HepG2 (cell line): Measurements from ENCODE around the gene RGP1. TPM values are rescaled to one million over a fixed set of nuclear protein-coding genes. Genes with fewer than 3 reads are reported as not detected.

Source experiments
- ATAC-seq: fragments of 200-7000 bp; cut with Tn5 transposase; 3 replicates; pipeline ENCODE4 v1.9.1; 2020; ENCODE audit warnings: mild to moderate bottlenecking, moderate library complexity
- BruUV-seq: library from RNA; stranded (reverse); fragments of 400-500 nt; replicated peaks from 2 replicates; lab custom pipeline; 2021; lab: Mats Ljungman, UMichigan
- CTCF ChIA-PET: fragments of 300-600 bp; formaldehyde crosslinking; extraction: SDS; loops from one replicate; lab custom pipeline; 2021; ENCODE audit warnings: low total read pairs, inconsistent platforms, low intra/inter-chr PET ratio; lab: Yijun Ruan, JAX
- POLR2A ChIA-PET: fragments of 350-600 bp; sonication (Branson Sonifier 250); formaldehyde crosslinking; loops from one replicate; lab custom pipeline; 2020; ENCODE audit warnings: antibody characterized with exemption, inconsistent platforms; lab: Yijun Ruan, JAX
- DNase-seq: peaks from one replicate; pipeline ENCODE4 v3.0.0-alpha.2; 2015; ENCODE audit warnings: low spot score
- FAIRE-seq: peaks from 3 replicates; lab custom pipeline; 2011; peaks lifted over from hg19 to GRCh38; lab: Jason Lieb, UNC
- H2AFZ ChIP-seq: one replicate; pipeline ENCODE4 v1.6.1; 2011; ENCODE audit warnings: low read length, inconsistent platforms
- H3K27ac ChIP-seq: fragments of 300-600 bp; 3 replicates; pipeline ENCODE4 v1.8.0; 2011; ENCODE audit warnings: mixed run types, mild to moderate bottlenecking, mixed read lengths, low read length, inconsistent platforms; ENCODE audit not compliant: insufficient read depth; ENCODE audit errors: extremely low read length
- H3K27me3 ChIP-seq, 2 experiments: fragments of 200-600 bp in 1 of 2; 2 replicates in 1 of 2; 3 replicates in 1 of 2; pipeline versions ENCODE4 v1.6.0 to v1.8.0; 2011; ENCODE audit warnings: low read length in 2 of 2, mild to moderate bottlenecking in 2 of 2, moderate library complexity in 2 of 2, inconsistent platforms in 1 of 2; ENCODE audit not compliant: insufficient read depth in 2 of 2, control insufficient read depth in 1 of 2
- H3K36me3 ChIP-seq, 2 experiments: fragments of 200-600 bp in 1 of 2; replicated peaks in 1 of 2; 2 replicates in 1 of 2; 3 replicates in 1 of 2; pipeline versions ENCODE4 v1.5.1 to v1.8.0; 2011; ENCODE audit warnings: low read length in 2 of 2, inconsistent platforms in 1 of 2; ENCODE audit not compliant: insufficient read depth in 2 of 2, control insufficient read depth in 1 of 2
- H3K4me1 ChIP-seq: 2 replicates; pipeline ENCODE4 v1.5.1; 2012; ENCODE audit warnings: low read length, inconsistent platforms; ENCODE audit not compliant: insufficient read depth
- H3K4me2 ChIP-seq: 2 replicates; pipeline ENCODE4 v1.6.0; 2011; ENCODE audit warnings: low read depth, low read length, inconsistent platforms
- H3K4me3 ChIP-seq, 3 experiments: fragments of 200-600 bp in 1 of 3; sonication (generic), shearing (Covaris generic) in 1 of 3; replicated peaks in 1 of 3; 2 replicates each; pipeline ENCODE4 v1.5.1; 2011 to 2016; ENCODE audit warnings: low read length in 3 of 3, inconsistent platforms in 2 of 3, low read depth in 2 of 3, mild to moderate bottlenecking in 2 of 3, control low read depth in 1 of 3, mixed read lengths in 1 of 3; ENCODE audit not compliant: insufficient read depth in 1 of 3
- H3K79me2 ChIP-seq: one replicate; pipeline ENCODE4 v1.6.1; 2011; ENCODE audit warnings: low read length, inconsistent platforms; ENCODE audit not compliant: insufficient read depth
- H3K9ac ChIP-seq: 2 replicates; pipeline ENCODE4 v1.6.0; 2011; ENCODE audit warnings: mild to moderate bottlenecking, low read depth, low read length, inconsistent platforms; ENCODE audit not compliant: insufficient read depth
- H3K9me3 ChIP-seq: 2 replicates; pipeline ENCODE4 v1.5.1; 2012; ENCODE audit warnings: mild to moderate bottlenecking, low read length
- H4K20me1 ChIP-seq: 2 replicates; pipeline ENCODE4 v1.6.0; 2011; ENCODE audit warnings: inconsistent platforms, mild to moderate bottlenecking, low read length, moderate library complexity; ENCODE audit not compliant: insufficient read depth
- BRD4 ChIP-seq: sonication (generic); formaldehyde crosslinking; IDR thresholded peaks from 2 replicates; pipeline ENCODE4 v1.4.0; 2020; ENCODE audit warnings: missing genetic modification reagents
- JARID2 ChIP-seq: sonication (generic); formaldehyde crosslinking; IDR thresholded peaks from 2 replicates; pipeline ENCODE4 v1.8.1; 2023; ENCODE audit warnings: missing genetic modification reagents, inconsistent platforms; ENCODE audit not compliant: insufficient replicate concordance
- JUND ChIP-seq: sonication (generic); formaldehyde crosslinking; IDR thresholded peaks from 2 replicates; pipeline ENCODE4 v1.8.0; 2022; ENCODE audit warnings: mild to moderate bottlenecking, missing genetic modification reagents
- KAT7 ChIP-seq: IDR thresholded peaks from 2 replicates; pipeline ENCODE4 v1.6.1; 2018; ENCODE audit warnings: borderline replicate concordance, missing compliant biosample characterization
- KDM1A ChIP-seq: IDR thresholded peaks from 2 replicates; pipeline ENCODE4 v1.6.1; 2016; ENCODE audit warnings: missing compliant biosample characterization
- MBD4 ChIP-seq: IDR thresholded peaks from 2 replicates; pipeline ENCODE4 v1.6.1; 2012; ENCODE audit warnings: low read length, inconsistent platforms, borderline replicate concordance
- PITX1 ChIP-seq: sonication (generic); formaldehyde crosslinking; IDR thresholded peaks from 2 replicates; pipeline ENCODE4 v1.5.1; 2020; ENCODE audit warnings: mild to moderate bottlenecking, missing genetic modification reagents
- SRF ChIP-seq: IDR thresholded peaks from 2 replicates; pipeline ENCODE4 v1.6.1; 2011; ENCODE audit warnings: mild to moderate bottlenecking, low read depth, low read length, moderate library complexity
- TBL1XR1 ChIP-seq: fragments of 150-350 bp; IDR thresholded peaks from 2 replicates; pipeline ENCODE4 v1.6.1; 2014; ENCODE audit warnings: borderline replicate concordance, low read length; ENCODE audit not compliant: partially characterized antibody
- TBX3 ChIP-seq: fragments of 450-650 bp; IDR thresholded peaks from 2 replicates; pipeline ENCODE4 v1.6.1; 2017; ENCODE audit warnings: antibody characterized with exemption, mild to moderate bottlenecking, inconsistent platforms, borderline replicate concordance
- ZBTB38 ChIP-seq: sonication (generic); formaldehyde crosslinking; IDR thresholded peaks from 2 replicates; pipeline ENCODE4 v1.5.1; 2020; ENCODE audit warnings: mild to moderate bottlenecking, missing genetic modification reagents
- ZNF746 ChIP-seq: sonication (generic); formaldehyde crosslinking; IDR thresholded peaks from 2 replicates; pipeline ENCODE4 v1.8.0; 2022; ENCODE audit warnings: mild to moderate bottlenecking, missing genetic modification reagents
- ZSCAN21 ChIP-seq: sonication (generic); formaldehyde crosslinking; IDR thresholded peaks from 2 replicates; pipeline ENCODE4 v1.8.0; 2022; ENCODE audit warnings: mild to moderate bottlenecking, missing genetic modification reagents, moderate library complexity, borderline replicate concordance
- whole genome bisulfite sequencing: methylation state at CpG from one replicate; pipeline ENCODE4 v1.1.6; 2017; ENCODE audit warnings: low lambda C conversion rate; 5-methylcytosine and 5-hydroxymethylcytosine counted together
- in situ Hi-C: cut with HindIII; loops from 2 replicates; pipeline ENCODE4 v1.10.0; 2017; ENCODE audit warnings: low pct_unique_long_range_greater_than_20kb; ENCODE audit not compliant: extremely low pct_ligation_motif_present
- intact Hi-C: fragments of 100-400 bp; cut with micrococcal nuclease; formaldehyde crosslinking; loops from one replicate; pipeline ENCODE4 v1.10.0; 2022; ENCODE audit not compliant: unreplicated experiment
- polyA plus RNA-seq, 8 experiments: library from polyadenylated mRNA; depleted of rRNA in 3 of 8; stranded (reverse) in 7 of 8; unstranded in 1 of 8; fragments of >200 nt; fragmentation: Illumina TruSeq in 4 of 8; extraction: Trizol in 4 of 8; gene quantifications; 2 replicates each; pipeline versions ENCODE4 v1.2.1 to v1.2.3, GENCODE V29; 2011 to 2016; ENCODE audit warnings: low read depth in 4 of 8, missing spikeins in 1 of 8, mixed read lengths in 1 of 8; ENCODE audit not compliant: insufficient read depth in 1 of 8
- total RNA-seq, 5 experiments: library from RNA; depleted of rRNA; stranded (reverse); fragments of >200 nt; fragmentation: Illumina TruSeq; extraction: Trizol; gene quantifications; 2 replicates each; pipeline ENCODE4 v1.2.3, GENCODE V29; 2016; ENCODE audit warnings: low read depth in 1 of 5
- TF ChIP-seq, protein P1 (sequence below): sonication (generic); formaldehyde crosslinking; IDR thresholded peaks from 2 replicates; pipeline ENCODE4 v1.8.0; 2022; ENCODE audit warnings: missing genetic modification reagents, mild to moderate bottlenecking, inconsistent platforms, borderline replicate concordance
- TF ChIP-seq, protein P2 (sequence below): sonication (generic); formaldehyde crosslinking; IDR thresholded peaks from 2 replicates; pipeline ENCODE4 v1.4.0; 2020; ENCODE audit warnings: missing genetic modification reagents
- TF ChIP-seq, protein P3 (sequence below): sonication (generic); formaldehyde crosslinking; IDR thresholded peaks from 2 replicates; pipeline ENCODE4 v1.8.0; 2022; ENCODE audit warnings: mild to moderate bottlenecking, missing genetic modification reagents

Gene RGP1
- total and polyA plus RNA-seq, 2 of the 13 experiments (the other 11 are each of a cell fraction or from before 2014, with no cell fraction given): 12.7 to 21.0 TPM

DNA sequence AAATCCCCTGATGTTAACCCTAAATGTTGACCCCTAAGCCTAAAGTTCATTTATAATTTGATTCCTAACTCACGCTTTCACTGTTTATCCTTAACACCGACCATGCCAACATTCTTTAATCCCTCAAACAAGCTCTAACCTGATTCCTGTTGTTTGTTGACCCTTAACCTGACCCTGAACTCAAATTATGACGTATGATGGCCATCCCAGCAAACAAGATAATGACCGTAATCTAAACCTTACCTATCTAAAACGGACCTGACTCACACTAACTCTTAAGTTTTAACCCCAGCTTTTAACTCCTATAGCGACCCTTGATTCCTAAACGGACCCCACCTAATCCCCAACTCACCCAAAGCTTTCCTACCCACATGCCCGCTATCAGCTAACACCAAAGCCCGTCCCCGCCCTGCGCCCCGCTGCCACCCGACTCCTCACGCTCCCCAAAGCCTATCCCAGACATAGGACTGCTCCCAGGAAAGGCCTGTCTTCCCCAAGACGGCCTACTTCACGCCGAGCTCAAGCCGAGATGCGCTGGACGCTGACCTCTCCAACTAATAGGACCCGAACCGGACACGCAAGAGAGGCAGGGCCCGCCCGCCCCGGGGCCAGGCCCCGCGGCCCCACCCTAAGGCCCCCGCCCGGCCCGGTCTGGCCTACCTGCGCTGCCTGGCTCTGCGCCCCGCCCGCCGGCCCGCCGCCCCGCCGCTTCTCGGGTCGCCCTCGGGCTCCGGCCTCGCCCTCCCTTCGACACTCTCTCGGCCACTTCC is 17.5 kb upstream of the RGP1 start (continued):
- TF ChIP-seq JARID2 (no peak), TBL1XR1 (no peak), JUND (CRISPR knock-in tag) (no peak)
- TF ChIP-seq, protein P1, sequence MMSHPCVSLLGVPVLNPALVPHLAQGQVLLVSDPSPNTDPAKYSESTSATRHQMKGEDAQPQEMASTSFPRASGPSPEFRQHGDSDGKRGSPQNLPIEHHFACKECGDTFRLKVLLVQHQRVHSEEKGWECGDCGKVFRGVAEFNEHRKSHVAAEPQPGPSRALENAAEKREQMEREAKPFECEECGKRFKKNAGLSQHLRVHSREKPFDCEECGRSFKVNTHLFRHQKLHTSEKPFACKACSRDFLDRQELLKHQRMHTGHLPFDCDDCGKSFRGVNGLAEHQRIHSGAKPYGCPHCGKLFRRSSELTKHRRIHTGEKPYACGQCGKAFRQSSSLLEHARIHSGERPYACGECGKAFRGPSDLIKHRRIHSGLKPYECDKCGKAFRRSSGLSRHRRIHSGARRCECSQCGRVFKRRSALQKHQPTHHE (CRISPR knock-in tag): 0 out of 2 replicates have a peak, but pooled peaks have one; percentile 25

DNA sequence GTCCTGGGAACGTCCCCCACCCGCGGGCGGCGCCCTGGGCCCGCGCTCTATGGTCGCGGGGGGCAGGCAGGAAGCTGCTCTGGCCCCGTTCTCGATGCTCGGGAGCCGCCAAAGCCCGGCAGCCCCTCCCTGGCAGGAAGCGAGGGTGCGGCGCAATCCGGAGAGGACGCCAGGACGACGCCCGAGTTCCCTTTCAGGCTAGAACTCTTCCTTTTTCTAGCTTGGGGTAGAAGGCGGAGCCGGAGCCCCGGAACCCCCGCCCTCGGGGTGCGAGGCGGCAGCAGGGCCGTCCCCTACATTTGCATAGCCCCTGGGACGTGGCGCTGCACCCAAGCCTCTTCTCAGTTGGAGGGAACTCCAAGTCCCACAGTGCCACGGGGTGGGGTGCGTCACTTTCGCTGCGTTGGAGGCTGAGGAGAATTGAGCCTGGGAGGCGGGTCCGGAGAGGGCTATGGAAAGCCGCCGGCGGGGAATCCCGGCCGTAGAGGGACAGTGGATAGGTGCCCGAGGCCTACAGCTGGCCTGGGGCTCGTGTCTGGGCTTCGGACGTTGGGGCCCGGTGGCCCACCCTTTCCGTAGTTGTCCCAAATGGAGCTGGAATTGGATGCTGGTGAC is 16.8 kb upstream of the RGP1 start, which contains the start of the genes CREB3 and TLN1:
Gene CREB3 (plus strand): TSS at position 482 of the 615 bp plus-strand sequence. CDS start 107 bp downstream, at position 589.
Gene TLN1 (minus strand): TSS at position 11 of the 615 bp plus-strand sequence. CDS start 6,501 bp downstream, outside the sequence.
- Histone ChIP-seq H3K9me3 (no peaks in the 10 kb centered on the region), H3K9ac (peak within 1 kb of the TSS; percentile 86), H3K79me2 (peaks cover 56% of the 10 kb centered on the region), H3K4me1 (peaks cover 53% of the 10 kb centered on the region), H4K20me1 (peaks cover 30% of the 10 kb centered on the region), H3K27me3 (no peaks in the 10 kb centered on the region; a peak in 1 of 5 replicates), H3K27ac (peak within 1 kb of the TSS; percentile 95), H2AFZ (no peak within 1 kb of the TSS), H3K4me2 (peak within 1 kb of the TSS; percentile 98), H3K36me3 (peaks cover 11 to 32% of the 10 kb centered on the region in 2 experiments), H3K4me3 (peak within 1 kb of the TSS; percentile 92 to 98 (median 92))
- ChIA-PET CTCF (no interaction called here), POLR2A (interaction anchor here (0.7 to 4.1 kb wide), 25 partner anchors 8 to 660 kb away, joined by 3 to 102 read pairs (median 7); partner anchors contain the start of genes ARHGEF39, CCDC107, GBA2 and HINT2)
- FAIRE-seq: peak; percentile 56
- in situ Hi-C loops: no loop called here
- 0% methylated on average over 6 of the region's 49 CpGs for WGBS
- DNase-seq: peak; percentile 96
- ATAC-seq: peak; percentile 90
- intact Hi-C loops: loop anchor here (1.0 to 10.0 kb wide), 5 partner anchors 17 to 237 kb away; partner anchors contain the start of genes CCDC107, FAM221B, GBA2 and RGP1
- no TSS peak for BruUV-seq
- 0 out of 2 replicates have a peak, but pooled peaks have one; percentile 67 for TF ChIP-seq BRD4
- TF ChIP-seq ZSCAN21 (CRISPR knock-in tag): no peak
- no peak for TF ChIP-seq MBD4
- no peak; the same call in 1 of the 2 replicates for TF ChIP-seq KAT7 (CRISPR knock-in tag)
- TF ChIP-seq TBX3: no peak
- TF ChIP-seq SRF: 0 out of 2 replicates have a peak, but pooled peaks have one; percentile 10
- TF ChIP-seq ZBTB38 (CRISPR knock-in tag): peak; percentile 32; the same call in 1 of the 2 replicates
- TF ChIP-seq, protein P2, sequence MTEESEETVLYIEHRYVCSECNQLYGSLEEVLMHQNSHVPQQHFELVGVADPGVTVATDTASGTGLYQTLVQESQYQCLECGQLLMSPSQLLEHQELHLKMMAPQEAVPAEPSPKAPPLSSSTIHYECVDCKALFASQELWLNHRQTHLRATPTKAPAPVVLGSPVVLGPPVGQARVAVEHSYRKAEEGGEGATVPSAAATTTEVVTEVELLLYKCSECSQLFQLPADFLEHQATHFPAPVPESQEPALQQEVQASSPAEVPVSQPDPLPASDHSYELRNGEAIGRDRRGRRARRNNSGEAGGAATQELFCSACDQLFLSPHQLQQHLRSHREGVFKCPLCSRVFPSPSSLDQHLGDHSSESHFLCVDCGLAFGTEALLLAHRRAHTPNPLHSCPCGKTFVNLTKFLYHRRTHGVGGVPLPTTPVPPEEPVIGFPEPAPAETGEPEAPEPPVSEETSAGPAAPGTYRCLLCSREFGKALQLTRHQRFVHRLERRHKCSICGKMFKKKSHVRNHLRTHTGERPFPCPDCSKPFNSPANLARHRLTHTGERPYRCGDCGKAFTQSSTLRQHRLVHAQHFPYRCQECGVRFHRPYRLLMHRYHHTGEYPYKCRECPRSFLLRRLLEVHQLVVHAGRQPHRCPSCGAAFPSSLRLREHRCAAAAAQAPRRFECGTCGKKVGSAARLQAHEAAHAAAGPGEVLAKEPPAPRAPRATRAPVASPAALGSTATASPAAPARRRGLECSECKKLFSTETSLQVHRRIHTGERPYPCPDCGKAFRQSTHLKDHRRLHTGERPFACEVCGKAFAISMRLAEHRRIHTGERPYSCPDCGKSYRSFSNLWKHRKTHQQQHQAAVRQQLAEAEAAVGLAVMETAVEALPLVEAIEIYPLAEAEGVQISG: peak; percentile 99
- no peak for TF ChIP-seq PITX1 (CRISPR knock-in tag)
- TF ChIP-seq ZNF746: no peak; the same call in 1 of the 2 replicates
- TF ChIP-seq, protein P3, sequence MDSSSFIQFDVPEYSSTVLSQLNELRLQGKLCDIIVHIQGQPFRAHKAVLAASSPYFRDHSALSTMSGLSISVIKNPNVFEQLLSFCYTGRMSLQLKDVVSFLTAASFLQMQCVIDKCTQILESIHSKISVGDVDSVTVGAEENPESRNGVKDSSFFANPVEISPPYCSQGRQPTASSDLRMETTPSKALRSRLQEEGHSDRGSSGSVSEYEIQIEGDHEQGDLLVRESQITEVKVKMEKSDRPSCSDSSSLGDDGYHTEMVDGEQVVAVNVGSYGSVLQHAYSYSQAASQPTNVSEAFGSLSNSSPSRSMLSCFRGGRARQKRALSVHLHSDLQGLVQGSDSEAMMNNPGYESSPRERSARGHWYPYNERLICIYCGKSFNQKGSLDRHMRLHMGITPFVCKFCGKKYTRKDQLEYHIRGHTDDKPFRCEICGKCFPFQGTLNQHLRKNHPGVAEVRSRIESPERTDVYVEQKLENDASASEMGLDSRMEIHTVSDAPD (CRISPR knock-in tag): no peak
- TF ChIP-seq KDM1A: no peak
